LHCN-M2 (cell line): ENCODE results near the gene HDAC9. TPM values are rescaled to one million over a fixed set of nuclear protein-coding genes. Genes with fewer than 3 reads are reported as not detected.
A peak's percentile ranks its signal among the peaks of the same experiment; 100 is the strongest.

ENCODE experiments used
- DNase-seq: peaks from one replicate; pipeline ENCODE4 v3.0.0-alpha.2; 2012; ENCODE audit warnings: low read depth
- total RNA-seq: library from RNA; depleted of rRNA; stranded (reverse); fragments of >200 nt; gene quantifications from 2 replicates; pipeline ENCODE4 v1.2.3, GENCODE V29; 2014

HDAC9 gene
- total RNA-seq, 1 experiment from 2014 or later = 16.5 TPM

- no peak for DNase-seq
Measured at GRCh38 chr7:18893156-18893555, 397.6 kb downstream of the HDAC9 start.

DNA sequence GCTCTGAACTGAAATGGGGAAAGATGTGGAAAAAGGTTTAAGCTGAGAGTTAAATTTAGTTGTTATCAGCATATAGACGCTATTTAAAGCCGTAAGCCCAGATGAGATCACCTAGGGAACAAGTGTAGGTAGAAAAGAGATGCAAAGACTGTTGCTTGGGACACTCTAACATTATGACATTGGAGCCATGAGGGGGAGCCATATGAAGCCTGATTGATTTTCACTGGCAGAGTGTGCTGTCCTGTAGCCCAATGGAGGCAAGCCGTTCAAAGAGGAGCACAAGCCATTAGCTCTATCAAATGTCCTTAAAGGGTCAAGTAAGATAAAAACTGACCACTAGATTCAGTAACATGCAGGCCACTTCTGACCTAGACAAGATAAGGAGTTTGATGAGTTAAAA is 398.6 kb downstream of the HDAC9 start:
- no peak for DNase-seq

DNA sequence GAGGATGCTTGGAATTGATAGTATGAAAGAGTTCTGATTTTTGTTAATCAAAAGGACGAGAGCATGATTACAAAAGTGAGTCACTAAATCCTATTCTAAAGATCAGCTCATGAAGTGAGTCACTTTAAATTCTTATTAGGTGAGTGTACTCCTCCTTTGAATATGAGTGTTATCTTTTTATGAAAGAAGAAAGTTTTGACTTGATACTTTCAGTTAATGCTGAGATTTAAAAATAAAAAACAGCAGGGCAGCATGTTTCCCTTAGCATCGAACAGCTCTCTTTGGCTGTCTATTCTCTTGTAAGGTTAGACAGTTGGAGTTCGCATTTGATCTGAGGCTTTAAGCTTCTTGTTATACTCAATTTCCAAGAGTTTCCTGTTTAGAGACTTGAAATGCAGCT is 399.9 kb downstream of the HDAC9 start:
- peak; percentile 90 for DNase-seq

DNA sequence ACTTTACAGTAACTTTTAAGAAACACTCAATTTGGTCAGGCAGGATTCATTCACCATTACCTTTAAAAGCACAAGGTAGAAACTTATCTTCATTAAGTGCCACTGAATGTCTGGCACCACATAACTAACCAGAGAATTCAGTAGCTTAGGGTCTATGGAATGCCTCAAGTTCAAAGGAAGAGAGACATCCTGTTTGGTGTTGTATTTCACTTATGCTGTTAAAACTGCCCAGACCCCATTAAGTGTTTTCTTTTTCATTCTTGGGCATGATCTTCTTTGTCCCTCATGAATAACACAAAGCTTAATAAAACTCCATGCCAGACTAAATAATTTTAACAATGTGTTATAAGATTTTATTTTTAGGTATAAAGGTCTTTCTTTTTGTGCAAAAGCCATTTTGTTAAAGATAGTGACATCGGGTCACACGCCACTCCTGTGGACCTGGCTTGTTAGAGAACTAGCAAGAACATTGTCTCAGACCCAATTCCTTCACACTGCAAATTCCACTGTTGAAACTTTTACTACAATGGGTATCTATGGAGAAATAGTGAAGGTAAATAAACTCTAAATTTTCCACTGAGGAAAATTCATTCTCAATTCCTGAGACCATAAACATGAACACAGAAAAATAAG is 400.9 kb downstream of the HDAC9 start:
- DNase-seq = peak; percentile 50

DNA sequence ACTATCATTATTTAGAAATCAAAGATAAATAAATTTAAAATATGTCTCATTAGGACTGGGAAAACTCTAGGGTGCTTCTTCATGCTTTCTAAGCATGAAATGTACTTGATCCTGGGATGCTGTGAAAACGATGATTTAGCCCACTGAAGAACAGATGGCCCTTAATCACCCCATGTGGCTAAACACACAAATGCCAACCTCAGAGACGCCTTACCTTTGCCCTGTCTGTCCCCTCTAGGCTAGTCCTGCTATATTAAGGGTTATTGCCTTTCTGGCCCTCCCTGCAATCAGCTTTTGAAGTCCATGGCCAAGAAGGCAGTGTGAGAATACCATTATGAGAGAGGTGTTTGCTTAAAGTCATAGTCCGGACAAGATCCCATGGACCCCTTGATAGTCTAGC is 404.7 kb downstream of the HDAC9 start:
- DNase-seq = no peak

DNA sequence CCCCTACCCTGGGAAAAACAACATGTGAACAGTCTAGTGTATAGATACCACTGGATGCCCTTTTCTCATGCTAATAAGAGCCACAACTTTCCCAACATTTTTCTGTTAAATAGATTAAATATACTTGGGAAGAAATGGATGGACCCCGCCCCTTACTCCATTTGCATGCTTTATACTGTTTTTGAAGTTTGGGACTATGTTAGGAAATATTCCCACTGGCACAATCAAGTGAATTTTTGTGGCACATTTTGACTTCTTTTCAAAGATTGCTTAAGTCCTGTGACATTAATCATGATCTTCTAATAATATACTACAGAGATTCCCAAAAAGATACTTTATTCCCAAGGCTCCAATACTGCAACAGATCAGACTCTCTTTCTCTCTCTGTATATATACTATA is 405.3 kb downstream of the HDAC9 start:
- no peak for DNase-seq

GRCh38 chr7:18901351-18901750 is 405.8 kb downstream of the HDAC9 start:
- DNase-seq = no peak

DNA sequence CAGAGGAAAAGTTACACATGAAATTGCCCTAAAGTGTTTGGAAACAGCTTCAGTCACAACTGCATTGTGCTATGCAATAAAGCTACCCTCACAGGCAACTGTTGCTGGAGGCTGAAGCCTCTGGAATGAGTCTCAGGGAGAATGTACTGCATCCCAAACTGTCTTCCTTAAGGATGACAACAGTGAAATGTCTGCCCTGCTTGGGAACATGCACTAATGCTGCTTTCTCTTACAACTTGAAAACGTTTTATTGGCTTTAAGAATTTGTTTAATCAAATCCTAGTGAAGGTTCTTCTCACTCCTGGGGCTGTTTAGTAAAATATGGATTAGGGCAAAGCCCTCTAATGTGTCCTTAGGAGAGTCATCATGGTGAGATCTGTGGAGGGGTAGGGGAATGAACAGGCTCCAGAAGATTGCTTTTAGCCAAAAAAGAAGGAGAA is 406.5 kb downstream of the HDAC9 start:
- DNase-seq = no peak

GRCh38 chr7:18902892-18903291 is 407.3 kb downstream of the HDAC9 start:
- DNase-seq = no peak

DNA sequence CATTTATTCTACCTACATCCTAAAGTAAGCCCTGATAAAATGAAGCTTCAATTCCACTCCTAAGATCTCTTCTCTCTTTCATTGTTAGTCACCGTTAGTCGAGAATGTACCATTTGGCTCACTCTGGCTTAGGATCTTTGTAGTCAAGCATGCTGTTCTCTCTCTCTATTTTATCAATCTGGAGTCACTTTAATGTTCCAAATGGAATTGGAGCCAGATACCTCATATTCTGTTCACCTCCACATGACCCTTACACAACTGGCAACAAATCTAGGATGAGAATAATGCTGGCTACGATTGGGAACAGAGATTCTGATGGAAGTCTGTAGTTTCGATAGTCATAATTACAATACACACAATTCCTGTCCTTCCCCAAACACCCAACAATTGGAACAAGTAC is 408.1 kb downstream of the HDAC9 start:
- DNase-seq = no peak

DNA sequence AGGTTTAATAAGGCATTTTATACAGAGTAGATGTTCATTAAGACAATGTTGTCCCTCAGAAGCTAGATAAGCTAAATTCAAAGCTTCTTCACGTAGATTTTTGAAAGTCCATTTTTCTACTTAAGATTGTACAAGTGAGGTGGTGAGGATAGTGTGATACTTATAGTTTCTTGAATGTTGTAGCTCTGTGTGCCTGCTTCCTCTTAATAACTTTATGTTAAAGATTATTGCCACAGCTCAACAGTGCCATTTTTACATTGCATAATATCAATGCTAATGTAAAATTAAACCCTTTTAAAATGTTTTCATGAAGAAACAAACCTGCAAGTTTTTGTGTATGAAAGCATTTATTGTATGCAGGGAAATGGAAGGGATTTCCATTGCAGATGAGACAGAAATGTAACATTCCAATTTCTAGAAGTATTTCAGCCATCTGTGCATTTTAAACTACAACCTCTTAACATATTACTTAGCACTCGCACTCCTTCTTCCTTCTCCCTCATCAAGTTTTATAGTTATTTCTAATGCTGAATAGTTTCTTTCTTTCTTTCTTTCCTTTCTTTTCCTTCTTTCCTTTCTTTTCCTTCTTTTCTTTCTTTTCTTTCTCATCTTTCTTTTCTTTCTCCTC is 409.9 kb downstream of the HDAC9 start:
- DNase-seq = no peak

DNA sequence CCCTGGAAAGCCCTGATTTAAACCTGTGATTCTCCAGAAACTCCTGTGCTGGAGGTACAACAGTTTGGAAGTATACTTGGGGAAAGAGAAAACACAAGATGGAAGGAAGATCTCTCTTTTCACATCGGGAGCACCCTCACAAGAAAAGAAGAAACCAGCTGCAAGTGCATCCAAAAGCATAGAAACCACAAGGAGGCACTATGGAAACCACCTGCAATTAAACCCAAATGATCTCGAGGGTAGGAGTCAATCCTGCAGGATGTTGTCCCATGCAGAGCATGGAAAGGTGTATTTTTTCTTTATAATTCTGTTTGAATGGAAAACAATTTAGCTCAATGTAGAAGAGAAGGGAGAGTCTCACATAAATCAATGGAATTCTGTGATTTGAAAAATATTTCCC is 411.4 kb downstream of the HDAC9 start:
- DNase-seq = no peak

DNA sequence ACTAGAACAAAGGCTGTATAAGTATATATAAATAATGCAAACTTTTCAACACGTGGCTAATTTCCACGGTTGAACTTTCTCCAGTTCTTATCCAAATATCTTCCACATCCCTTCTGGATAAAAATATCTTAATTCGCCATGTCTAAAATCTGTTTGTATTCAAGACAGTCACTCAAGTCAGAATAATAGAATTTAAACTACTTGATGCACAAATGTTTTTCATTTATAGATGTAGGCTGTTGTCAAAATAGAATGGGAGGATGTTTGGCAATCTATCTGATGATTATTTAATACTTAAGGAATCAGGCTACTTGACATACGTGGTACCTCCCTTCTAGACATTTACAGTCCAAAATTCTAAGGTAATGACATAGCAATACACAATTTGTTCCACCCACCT is 417.6 kb downstream of the HDAC9 start:
- no peak for DNase-seq

GRCh38 chr7:18916826-18917225 is 421.3 kb downstream of the HDAC9 start:
- no peak for DNase-seq

DNA sequence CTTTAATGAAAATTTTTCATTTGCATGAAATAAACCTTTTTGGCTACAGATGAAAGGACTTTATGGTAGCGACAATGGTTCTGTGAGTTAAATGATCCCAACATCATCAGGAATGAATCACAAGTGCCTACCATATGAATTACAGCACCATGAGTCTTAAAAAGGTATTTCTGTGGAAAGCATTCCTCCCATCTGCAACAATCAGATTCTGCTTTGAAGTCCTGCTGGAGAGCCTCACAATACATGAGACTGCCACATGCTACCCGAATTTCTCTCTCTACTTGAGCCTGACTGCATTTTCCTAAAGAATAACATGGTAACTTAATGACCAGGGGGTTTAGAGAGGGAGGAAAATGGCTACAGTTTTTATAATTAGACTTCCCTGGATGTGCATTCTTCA is 431.6 kb downstream of the HDAC9 start:
- peak; percentile 39 for DNase-seq

GRCh38 chr7:18936265-18936664 is 440.7 kb downstream of the HDAC9 start:
- DNase-seq = no peak

- DNase-seq = no peak
Measured at GRCh38 chr7:18939771-18940592, 444.4 kb downstream of the HDAC9 start.

DNA sequence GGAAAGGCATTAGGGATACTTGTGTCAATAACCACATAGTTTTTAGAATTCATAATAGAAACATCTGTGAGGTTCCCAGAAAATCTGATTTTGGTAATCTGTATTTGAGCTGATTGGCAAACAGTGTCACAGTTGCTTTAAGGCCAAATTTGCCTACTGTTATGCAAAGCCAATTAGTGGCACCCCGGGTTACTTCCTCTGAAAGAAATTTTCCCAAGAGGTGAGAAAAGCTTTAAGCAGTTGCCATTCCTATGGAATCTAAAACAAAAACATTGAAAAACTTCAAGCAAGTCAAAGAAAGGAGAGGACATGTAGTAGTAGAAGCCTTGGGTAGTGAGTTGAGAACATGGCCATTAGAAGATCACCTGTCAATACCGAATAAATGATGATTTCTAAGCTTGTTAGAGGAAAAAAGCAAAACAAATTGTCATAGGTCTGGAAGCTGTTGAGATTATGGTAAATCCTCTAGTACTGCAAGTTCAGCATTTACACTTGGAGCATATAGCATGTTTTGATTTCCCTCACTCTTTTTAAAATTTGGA is 445.1 kb downstream of the HDAC9 start:
- DNase-seq = no peak

GRCh38 chr7:18941207-18941606 is 445.7 kb downstream of the HDAC9 start:
- DNase-seq = no peak

- DNase-seq = no peak
Measured at GRCh38 chr7:18948521-18948920, 453.0 kb downstream of the HDAC9 start.

DNA sequence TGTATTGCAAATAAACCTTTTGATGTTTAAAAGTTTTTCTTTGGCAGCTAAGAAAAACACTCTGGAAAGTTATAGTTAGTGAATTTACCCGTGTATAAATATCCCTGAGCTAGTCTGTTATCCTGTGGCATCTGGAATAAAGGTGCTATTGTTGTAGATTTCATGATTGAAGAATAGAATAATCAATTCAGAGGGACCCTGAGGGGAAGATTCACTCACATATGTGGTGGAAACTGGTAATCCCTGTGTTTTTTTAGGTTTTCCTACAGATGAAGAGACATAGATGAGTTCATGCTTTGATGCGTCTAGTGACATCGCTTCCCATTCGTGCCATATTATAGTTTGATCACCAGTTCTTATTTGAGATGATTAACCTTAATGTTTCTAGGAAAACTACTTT is 457.3 kb downstream of the HDAC9 start:
- no peak for DNase-seq

- peak; percentile 91 for DNase-seq
Measured at GRCh38 chr7:18958627-18959026, 463.1 kb downstream of the HDAC9 start.

- DNase-seq = no peak
Measured at GRCh38 chr7:18960725-18961124, 465.2 kb downstream of the HDAC9 start.
